HG02678 (cell line): ENCODE measurements around the gene TMEM260.
A peak's percentile ranks its signal among the peaks of the same experiment; 100 is the strongest.

Experiments used
- ATAC-seq: cut with Tn5 transposase; IDR thresholded peaks from one replicate; pipeline ENCODE4 v1.9.1; 2021; ENCODE audit warnings: mild to moderate bottlenecking, moderate library complexity; ENCODE audit not compliant: unreplicated experiment

TMEM260 gene

GRCh38 chr14:56579345-56580220 is at the start of gene TMEM260:
TMEM260 (plus strand) TSS chr14:56579798; CDS start chr14:56579915, 117 bp downstream.
- peak; percentile 88 for ATAC-seq

GRCh38 chr14:56532546-56532945 is 47.1 kb upstream of the TMEM260 start:
- no peak for ATAC-seq

GRCh38 chr14:56534656-56535055 is 44.9 kb upstream of the TMEM260 start:
- no peak for ATAC-seq

- ATAC-seq = no peak
Measured at GRCh38 chr14:56539862-56540261, 39.7 kb upstream of the TMEM260 start.

DNA sequence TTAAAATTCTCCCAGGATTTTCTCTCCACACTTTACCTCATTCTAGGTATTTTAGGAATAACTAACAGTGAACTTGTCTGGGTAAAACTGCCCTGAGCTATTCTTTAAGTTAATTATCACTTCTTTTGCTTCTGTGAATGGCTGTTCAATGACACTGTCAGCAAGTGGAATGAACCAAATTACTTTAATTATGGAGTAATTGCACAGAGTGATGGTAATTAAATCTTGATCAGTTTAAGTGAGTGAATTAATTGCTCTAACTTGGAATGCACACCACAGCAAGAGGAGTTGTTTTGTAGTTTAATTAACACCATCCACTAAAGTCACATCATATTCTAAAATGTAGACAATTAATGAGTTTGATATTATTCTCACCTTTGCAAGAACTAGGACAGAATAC is 36.2 kb upstream of the TMEM260 start:
- ATAC-seq = no peak

- ATAC-seq = no peak
Measured at GRCh38 chr14:56549721-56550120, 29.9 kb upstream of the TMEM260 start.

DNA sequence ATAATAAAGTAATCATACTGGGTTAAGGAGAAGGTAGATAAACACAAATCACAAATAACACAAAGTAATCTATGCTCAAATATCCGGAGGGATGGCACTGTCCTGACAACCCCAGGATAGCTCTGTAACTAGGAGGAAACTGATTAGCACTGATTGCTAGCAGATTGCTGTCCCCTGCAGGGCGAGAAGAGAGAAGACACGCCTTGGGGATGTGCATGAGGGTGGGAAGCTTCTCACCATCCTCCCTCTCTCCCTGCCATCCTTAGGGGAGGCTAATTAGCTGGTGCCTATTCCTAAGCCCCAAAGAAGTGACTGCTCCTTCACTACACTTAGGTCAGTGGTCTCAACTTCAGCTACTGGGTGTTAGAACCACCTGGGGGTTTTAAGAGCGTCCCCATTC is 27.0 kb upstream of the TMEM260 start:
- no peak for ATAC-seq

GRCh38 chr14:56554301-56554700 is 25.3 kb upstream of the TMEM260 start:
- no peak for ATAC-seq

DNA sequence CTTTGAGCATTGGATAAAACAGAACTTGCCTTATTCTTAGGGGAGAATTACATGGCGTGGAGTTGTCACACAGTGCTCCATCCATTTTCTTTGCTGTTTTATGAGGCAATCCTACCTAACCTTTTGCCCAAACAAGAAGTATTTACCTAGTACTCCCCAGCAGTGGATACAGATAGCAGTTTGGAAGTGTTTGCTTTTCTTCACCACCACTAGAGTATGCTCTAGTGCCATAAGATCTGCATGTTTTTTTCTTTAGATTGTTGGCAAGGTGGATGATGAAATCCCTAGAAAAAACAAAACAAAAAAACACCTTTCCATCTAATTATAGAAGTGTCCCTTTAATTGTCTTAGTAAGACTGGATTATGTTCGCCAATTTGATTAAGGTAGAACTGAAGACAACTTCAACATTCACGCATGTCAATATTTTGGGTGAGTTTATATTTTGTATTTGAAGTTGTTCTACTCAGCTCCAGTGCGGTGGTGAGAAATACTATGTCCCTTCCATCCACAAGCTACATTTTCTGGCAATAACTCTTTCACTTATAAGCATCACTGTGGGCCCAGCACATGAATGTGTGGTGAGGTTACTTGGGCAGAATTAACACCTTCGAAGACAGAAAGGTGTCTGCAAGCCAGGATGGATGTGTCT is 23.6 kb upstream of the TMEM260 start:
- ATAC-seq = no peak

- no peak for ATAC-seq
Measured at GRCh38 chr14:56559182-56559581, 20.4 kb upstream of the TMEM260 start.

- ATAC-seq = no peak
Measured at GRCh38 chr14:56561606-56562005, 18.0 kb upstream of the TMEM260 start.

- ATAC-seq = no peak
Measured at GRCh38 chr14:56562883-56563282, 16.7 kb upstream of the TMEM260 start.

- no peak for ATAC-seq
Measured at GRCh38 chr14:56569174-56569573, 10.4 kb upstream of the TMEM260 start.

DNA sequence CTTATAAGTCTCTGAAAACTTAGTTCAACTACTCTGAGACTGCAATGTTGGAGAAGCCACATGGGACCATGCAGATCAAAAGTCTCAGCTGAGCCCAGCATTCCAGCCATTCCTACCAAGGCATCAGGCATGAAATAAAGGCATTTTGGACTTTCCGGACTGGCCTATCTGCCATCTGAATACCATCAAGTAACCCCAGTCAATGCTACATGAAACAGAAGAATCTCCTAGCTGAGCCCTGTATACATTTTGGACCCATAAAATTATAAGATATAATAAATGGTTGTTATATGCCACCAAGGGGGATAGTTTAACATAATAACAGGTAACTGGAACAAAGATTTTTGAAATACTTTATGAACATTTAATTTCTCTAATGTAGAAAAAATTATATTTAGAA is 9.3 kb upstream of the TMEM260 start:
- ATAC-seq = no peak

- no peak for ATAC-seq
Measured at GRCh38 chr14:56580221-56580711, 668 bp downstream of the TMEM260 start.

DNA sequence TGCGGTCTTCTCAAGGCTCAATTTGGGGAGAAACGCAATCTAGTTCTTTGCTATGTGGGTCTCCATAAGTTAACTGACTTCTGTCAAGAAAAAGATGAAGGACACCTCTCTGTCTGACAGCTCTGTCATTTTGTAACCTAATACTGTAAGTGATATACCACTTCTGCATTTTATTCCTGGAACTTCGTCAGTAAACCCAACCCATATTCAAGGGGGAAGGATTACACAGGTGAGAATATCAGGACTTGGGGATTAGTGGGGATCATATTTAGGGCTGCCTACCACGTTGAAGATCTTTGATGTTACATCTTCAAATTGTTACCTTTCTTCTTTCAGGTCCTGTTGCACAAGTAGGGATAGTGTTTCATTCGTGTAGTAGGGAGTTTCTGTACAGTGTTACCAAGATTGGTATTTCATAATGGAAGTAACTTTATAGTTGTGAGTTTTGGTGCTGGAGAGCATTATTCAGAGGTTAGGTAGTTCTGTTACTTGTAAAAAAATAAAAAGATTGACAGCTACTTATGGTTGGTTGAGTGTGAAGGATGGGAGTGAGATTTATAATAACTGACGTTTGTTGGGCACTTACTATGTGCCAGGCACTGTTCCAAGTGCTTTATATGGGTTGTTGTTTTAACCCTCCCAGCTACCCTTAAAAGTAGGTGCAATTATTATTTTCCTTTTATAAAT is 1.6 kb downstream of the TMEM260 start:
- ATAC-seq = no peak

GRCh38 chr14:56585461-56586084 is 6.0 kb downstream of the TMEM260 start:
- no peak for ATAC-seq

- ATAC-seq = no peak
Measured at GRCh38 chr14:56587701-56588100, 8.1 kb downstream of the TMEM260 start.

GRCh38 chr14:56590535-56590960 is 10.9 kb downstream of the TMEM260 start:
- no peak for ATAC-seq

DNA sequence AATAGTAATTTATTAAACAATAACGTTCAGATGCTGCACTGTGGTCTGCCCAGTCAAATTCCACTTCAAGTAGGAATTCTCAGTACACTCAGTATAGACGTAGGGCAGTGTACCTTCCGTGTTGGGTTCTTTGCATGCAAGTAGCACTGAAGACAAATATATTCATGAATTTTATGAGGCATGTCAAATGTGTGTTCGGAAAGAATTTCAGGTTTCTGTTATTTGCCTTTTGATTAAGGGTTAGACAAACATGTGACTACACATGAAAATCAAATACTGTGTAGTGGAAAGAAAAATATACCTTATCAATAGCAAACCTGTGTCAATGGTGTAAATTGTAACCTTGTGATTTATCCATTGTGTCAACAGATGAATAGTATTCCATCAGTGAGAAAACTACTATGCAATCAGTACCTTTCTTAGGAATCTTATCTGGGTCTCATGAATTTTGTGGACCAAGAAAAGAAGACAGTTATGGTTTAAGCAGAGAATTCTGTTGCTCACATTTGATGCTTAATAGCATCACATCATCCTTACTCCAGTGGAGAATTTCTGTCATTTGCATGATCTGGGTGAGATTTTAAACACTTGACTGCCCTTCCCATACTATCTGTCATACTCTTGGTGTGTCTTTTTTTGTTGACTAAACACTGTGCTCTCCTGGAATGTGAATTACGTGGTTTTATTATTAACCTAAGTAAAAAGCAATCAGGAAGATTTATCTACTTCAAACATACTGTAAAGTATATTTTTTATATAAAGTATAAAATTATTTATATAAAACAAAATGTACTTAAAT is 13.3 kb downstream of the TMEM260 start:
- no peak for ATAC-seq
